ENCODE results near the gene RGS7. TPM values are rescaled to one million over a fixed set of nuclear protein-coding genes. Genes with fewer than 3 reads are reported as not detected.

The RGS7 gene
- total and polyA plus RNA-seq, 2 of the 8 experiments (the other 6 are each of a cell fraction or from before 2014, with no cell fraction given) = 1.6 to 3.0 TPM

GRCh38 chr1:241048622-241049021, 308.4 kb downstream of the RGS7 start:
- H3K4me2 ChIP-seq (ENCODE audit: insufficient read depth in 1 of 2, low read depth in 2 of 2, low read length in 2 of 2) = peak overlapping the region in 1 of 2 experiments; percentile 30; a peak in 1 of 4 replicates
- no peak overlapping the region for H4K5ac ChIP-seq (ENCODE audit: insufficient read length, low read depth, low read length)
- no peak overlapping the region for H3K27ac ChIP-seq (ENCODE audit: low read depth, low read length)
- H3K23ac ChIP-seq (ENCODE audit: insufficient read length) = no peak overlapping the region
- POLR2A ChIA-PET (ENCODE audit: partially characterized antibody) = no interaction called here
- no peak overlapping the region for H3K14ac ChIP-seq (ENCODE audit: insufficient read length)
- H3K18ac ChIP-seq (ENCODE audit: extremely low read depth, low read length) = no peak overlapping the region; the same call in 1 of the 2 replicates
- no peak for TF ChIP-seq TAF7 (optimal IDR thresholded peaks at IDR 0.05; ENCODE audit: borderline replicate concordance, low read depth, low read length)
- TF ChIP-seq NANOG (IDR thresholded peaks at IDR 0.05; ENCODE audit: insufficient read depth, low read depth, low read length, poor library complexity, severe bottlenecking) = no peak
- no peak for TF ChIP-seq GTF2F1 (IDR thresholded peaks at IDR 0.05; ENCODE audit: borderline replicate concordance, low read depth, low read length)
- no peak for TF ChIP-seq CHD2 (IDR thresholded peaks at IDR 0.05; ENCODE audit: low read length)
- TF ChIP-seq POU5F1 (IDR thresholded peaks at IDR 0.05; ENCODE audit: low read depth, low read length) = peak; percentile 83
- no peak overlapping the region for H4K8ac ChIP-seq (ENCODE audit: extremely low read depth, insufficient read depth, low read length)
- no peak overlapping the region for H2AK5ac ChIP-seq (ENCODE audit: low read depth, low read length)
- CTCF ChIA-PET (ENCODE audit: partially characterized antibody) = interaction anchor here (0.6 kb wide), 1 partner anchor 229 kb away, joined by 3 read pairs; no protein-coding TSS in a partner anchor
- no peak overlapping the region for H3K4me3 ChIP-seq (ENCODE audit: extremely low read depth in 1 of 4, insufficient read depth in 2 of 4, low read depth in 3 of 4, low read length in 4 of 4)
- H3K79me1 ChIP-seq (ENCODE audit: low read depth, low read length) = no peaks in the 10 kb centered on the region
- no peak overlapping the region for H2BK20ac ChIP-seq (ENCODE audit: low read length)
- no peak overlapping the region for H3K9ac ChIP-seq (replicated peaks in 1 of 4; ENCODE audit: extremely low read depth in 1 of 4, low read depth in 3 of 4, low read length in 3 of 4)
- H3K27me3 ChIP-seq (replicated peaks in 1 of 4; ENCODE audit: control insufficient read depth in 3 of 4, extremely low read depth in 1 of 4, insufficient read depth in 3 of 4, low read length in 3 of 4) = no peaks in the 10 kb centered on the region
- H2BK15ac ChIP-seq (ENCODE audit: low read length) = no peak overlapping the region
- DNase-seq (ENCODE audit: low read depth in 1 of 2, low spot score in 2 of 2) (no peak), FAIRE-seq (no peak)
- peaks cover 2 to 13% (median 9%) of the 10 kb centered on the region in 4 experiments; a peak in 4 of 7 replicates for H3K4me1 ChIP-seq (replicated peaks in 1 of 4; ENCODE audit: control insufficient read depth in 3 of 4, insufficient read depth in 4 of 4, low read length in 3 of 4)
- H3K4ac ChIP-seq (replicated peaks; ENCODE audit: insufficient read length, low read depth, low read length) = no peak overlapping the region
- no peaks in the 10 kb centered on the region for H3K36me3 ChIP-seq (ENCODE audit: control insufficient read depth in 2 of 4, insufficient read depth in 4 of 4, low read length in 3 of 4)
- no peak overlapping the region for H2AFZ ChIP-seq (ENCODE audit: low read length)
- no peak overlapping the region for H2BK12ac ChIP-seq (ENCODE audit: low read depth, low read length)
- H3K23me2 ChIP-seq (ENCODE audit: low read depth, low read length) = no peaks in the 10 kb centered on the region
- WGBS, 2 experiments (ENCODE audit: extremely low coverage in 1 of 2, insufficient coverage in 1 of 2, insufficient read length in 1 of 2, insufficient replicate concordance in 2 of 2, low coverage in 1 of 2, low lambda C conversion rate in 2 of 2, missing lambda C conversion rate in 1 of 2) = 75% methylated on average over 4 of the region's 4 CpGs; no CpG with 5 or more reads in 1 of the 2 experiments
- H4K91ac ChIP-seq (replicated peaks; ENCODE audit: insufficient read length, low read length) = no peak overlapping the region
- no peaks in the 10 kb centered on the region for H4K20me1 ChIP-seq (replicated peaks in 1 of 2; ENCODE audit: control insufficient read depth in 1 of 2, insufficient read depth in 2 of 2, low read length in 2 of 2)
- H3K79me2 ChIP-seq (ENCODE audit: control insufficient read depth in 1 of 2, insufficient read depth in 2 of 2, low read length in 2 of 2) = no peaks in the 10 kb centered on the region
- no peak overlapping the region for H2BK120ac ChIP-seq (replicated peaks; ENCODE audit: low read depth, low read length)
- H2BK5ac ChIP-seq (ENCODE audit: low read depth, low read length) = no peak overlapping the region
- H3K56ac ChIP-seq (replicated peaks; ENCODE audit: insufficient read length, low read depth, low read length) = no peak overlapping the region
- no peaks in the 10 kb centered on the region for H3K9me3 ChIP-seq (ENCODE audit: insufficient read depth in 2 of 2, low read depth in 1 of 2, low read length in 1 of 2)
